HUDEP-2 (cell line): ENCODE data around the gene KLHL9.
A peak's percentile ranks its signal among the peaks of the same experiment; 100 is the strongest.

Source experiments
- DNase-seq, 76 experiments: peaks; one replicate each; lab custom pipeline; 2025; ENCODE audit not compliant: unreplicated experiment in 76 of 76; lab: John Stamatoyannopoulos, UW

The KLHL9 gene

GRCh38 chr9:21320465-21320864 lies 14.7 kb downstream of the KLHL9 start:
- DNase-seq: no peak

GRCh38 chr9:21317956-21318923 lies 17.0 kb downstream of the KLHL9 start:
- DNase-seq: peak in 21 of 76 experiments; percentile 1 to 45 (median 15)

GRCh38 chr9:21316860-21317259 lies 18.3 kb downstream of the KLHL9 start:
- peak in 1 of 76 experiments; percentile 7 for DNase-seq

GRCh38 chr9:21316032-21316842 lies 19.0 kb downstream of the KLHL9 start:
- DNase-seq: no peak

GRCh38 chr9:21314152-21314551 lies 21.1 kb downstream of the KLHL9 start:
- no peak for DNase-seq

- no peak for DNase-seq
These were observed 23.3 kb downstream of the KLHL9 start for GRCh38 chr9:21311889-21312288.

- DNase-seq: no peak
These were observed 30.0 kb downstream of the KLHL9 start, which contains the start of gene IFNA5 for GRCh38 chr9:21305213-21305612. Gene IFNA5, minus strand, starts transcription at chr9:21305313. Its CDS starts 57 bp downstream, at chr9:21305256.

- DNase-seq: no peak
These were observed 39.2 kb downstream of the KLHL9 start for GRCh38 chr9:21295992-21296391.

- DNase-seq: no peak
These were observed 40.2 kb downstream of the KLHL9 start for GRCh38 chr9:21294904-21295538.

GRCh38 chr9:21294364-21294774 lies 40.8 kb downstream of the KLHL9 start:
- no peak for DNase-seq

GRCh38 chr9:21289848-21290247 lies 45.4 kb downstream of the KLHL9 start:
- no peak for DNase-seq

GRCh38 chr9:21287280-21287679 lies 47.9 kb downstream of the KLHL9 start:
- DNase-seq: no peak

- DNase-seq: no peak
These were observed 48.5 kb downstream of the KLHL9 start for GRCh38 chr9:21286659-21287058.

GRCh38 chr9:21286099-21286498 lies 49.1 kb downstream of the KLHL9 start:
- DNase-seq: no peak

GRCh38 chr9:21281275-21281674 lies 53.9 kb downstream of the KLHL9 start:
- DNase-seq: no peak
